KG1 (cell line): Measurements from ENCODE around the gene POMGNT2.

Experiments
- DNase-seq: peaks from one replicate; lab custom pipeline; 2025; lab: John Stamatoyannopoulos, UW

POMGNT2 gene

DNA sequence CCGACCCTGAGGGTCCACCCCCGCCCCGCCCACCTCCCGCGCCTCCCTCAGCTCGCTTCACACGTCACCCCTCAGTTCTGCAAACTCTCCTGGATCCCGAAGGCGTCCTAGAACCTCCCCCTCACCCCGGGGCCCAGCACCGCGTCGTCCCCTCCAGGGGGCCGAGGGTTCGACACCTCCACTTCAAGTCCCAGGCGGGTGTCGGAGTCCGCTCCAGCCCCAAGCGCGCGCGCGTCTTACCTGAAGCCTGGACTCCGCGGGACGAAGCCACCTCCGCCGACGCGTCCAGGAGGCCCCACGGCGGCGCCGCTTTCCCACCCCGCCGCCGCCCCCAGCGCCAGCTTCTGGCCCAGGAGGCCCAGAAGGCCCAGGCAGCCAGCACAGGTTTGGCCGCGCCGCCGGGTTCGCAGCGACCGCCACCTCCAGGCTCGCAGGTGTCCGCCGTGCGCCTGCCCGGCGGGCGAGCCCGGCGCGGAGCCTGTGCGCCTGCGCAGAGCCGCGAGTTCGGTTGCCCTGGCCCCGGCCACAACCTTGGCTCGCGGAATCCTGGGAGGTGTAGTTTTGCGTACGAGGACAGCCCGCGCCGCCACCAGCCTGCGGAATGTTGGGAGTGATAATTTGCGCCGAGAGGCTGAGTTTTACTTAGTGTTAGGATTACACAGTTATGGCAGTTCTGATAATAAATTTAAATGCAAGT, at the start of gene POMGNT2:
Gene POMGNT2, minus strand, starts transcription at position 484 of the 697 bp plus-strand sequence. CDS start 24,648 bp downstream, outside the sequence.
- peak; percentile 82 for DNase-seq

DNA sequence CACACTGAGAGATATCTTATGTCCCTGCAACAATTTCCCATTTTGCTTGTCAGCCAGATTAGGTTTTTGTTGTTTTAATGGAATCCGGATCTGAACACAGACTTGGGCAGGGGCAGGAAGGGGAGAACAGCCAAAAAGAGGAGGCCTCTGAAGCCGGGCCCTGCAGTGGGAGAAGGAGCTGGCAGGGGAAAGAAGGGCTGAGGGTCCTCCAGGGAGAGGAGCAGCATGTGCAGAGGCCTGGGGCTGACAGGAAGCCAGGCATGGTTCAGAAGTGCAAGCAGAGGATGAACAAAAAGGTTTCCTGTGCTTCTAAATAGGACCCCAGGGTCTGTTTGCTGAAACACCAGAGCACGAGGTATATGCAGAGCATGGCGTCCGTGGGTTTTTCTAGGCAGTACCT, 49.1 kb upstream of the POMGNT2 start:
- no peak for DNase-seq

DNA sequence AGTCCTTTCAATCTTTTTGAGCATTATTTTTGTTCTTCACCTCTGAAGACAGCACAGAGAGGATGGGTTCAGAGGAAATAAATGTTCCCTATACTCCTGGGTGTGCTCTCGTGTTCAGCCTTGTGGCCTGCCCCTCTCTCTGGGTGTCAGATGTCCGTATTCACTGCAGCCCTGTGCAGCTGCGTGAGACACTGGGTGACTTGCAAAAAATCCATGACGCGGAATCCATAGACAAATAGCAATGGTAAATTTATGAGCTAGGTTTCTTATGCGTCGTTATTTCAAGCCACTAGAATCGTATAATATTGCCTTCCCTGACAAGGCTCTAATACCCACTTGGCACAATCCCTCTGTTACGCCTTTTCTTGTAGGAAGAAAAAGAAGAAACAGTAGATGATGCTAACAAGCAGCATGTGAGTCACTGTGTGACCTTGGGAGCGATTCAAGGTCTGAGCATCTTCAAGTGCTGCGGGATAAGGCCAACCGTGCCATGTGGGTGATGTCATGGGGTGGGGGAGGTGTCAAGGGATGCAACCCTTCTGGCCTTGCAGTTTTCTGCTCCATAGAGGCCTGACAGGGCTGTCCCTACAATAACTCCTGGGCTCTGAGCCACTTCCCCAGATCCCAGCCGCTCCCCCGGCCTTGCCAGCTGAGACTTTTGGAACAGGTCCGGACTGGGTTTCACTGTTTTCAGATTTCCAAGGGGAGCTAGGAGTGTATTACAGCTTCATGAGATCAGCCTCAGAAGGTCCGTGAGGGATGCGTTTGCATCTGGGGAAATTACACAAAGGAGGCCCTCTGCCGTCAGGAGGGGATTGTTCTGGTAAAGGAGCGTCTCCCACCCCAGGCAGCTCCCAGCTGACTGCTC, 47.6 kb upstream of the POMGNT2 start:
- no peak for DNase-seq

DNA sequence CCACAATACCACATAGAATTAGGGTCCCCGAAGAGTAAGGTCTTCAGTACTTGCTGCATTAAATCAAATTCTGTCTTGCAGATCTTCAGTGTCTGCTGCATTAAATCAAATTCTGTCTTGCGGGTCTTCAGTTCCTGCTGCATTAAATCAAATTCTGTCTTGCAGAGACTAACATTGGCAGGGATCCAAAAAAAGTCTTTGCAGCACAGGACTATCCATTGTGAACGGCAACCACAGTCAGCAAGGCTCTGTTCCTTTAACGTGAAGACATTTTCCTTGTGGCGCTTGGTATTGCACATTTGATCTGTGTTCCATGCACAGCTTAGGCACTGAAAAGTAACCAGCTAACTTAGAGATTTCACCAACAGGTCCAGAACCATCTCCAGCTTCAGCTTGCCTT, 46.8 kb upstream of the POMGNT2 start:
- DNase-seq = peak; percentile 24

DNA sequence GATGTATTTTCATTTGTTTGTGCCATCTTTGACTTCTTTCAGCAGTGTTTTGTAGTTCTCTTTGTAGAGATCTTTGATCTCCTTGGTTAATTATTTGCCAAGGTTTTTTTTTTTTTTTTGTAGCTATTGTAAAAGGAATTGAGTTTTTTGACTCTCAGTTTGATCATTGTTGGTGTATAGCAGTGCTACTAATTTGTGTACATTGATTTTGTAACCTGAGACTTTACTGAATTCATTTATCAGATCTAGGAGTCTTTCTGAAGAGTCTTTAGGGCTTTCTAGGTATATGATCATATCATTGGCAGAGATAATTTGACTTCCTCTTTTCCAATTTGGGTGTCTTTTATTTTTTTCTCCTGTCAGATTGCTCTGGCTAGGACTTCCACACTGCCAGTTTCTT, 42.2 kb upstream of the POMGNT2 start:
- DNase-seq = no peak

DNA sequence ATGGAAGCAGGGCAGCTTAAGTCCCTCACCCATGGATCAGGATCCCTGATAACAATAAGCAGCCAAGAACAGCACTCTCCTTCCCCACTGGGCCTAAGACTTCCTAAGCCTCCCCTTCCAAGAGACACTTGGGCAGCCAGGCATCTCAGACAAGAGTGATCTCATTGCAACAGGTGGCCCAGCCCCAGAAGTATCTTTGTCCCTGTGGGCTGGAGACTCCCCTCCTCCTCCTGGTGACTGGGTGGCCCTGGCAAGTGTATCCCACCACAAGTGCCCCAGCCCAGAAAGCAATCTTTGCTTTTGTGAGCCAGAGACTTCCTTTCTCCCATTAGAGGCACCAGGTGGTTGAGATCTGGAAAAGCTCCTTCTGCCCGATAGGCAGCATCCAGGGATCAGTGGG, 40.7 kb upstream of the POMGNT2 start:
- no peak for DNase-seq

DNA sequence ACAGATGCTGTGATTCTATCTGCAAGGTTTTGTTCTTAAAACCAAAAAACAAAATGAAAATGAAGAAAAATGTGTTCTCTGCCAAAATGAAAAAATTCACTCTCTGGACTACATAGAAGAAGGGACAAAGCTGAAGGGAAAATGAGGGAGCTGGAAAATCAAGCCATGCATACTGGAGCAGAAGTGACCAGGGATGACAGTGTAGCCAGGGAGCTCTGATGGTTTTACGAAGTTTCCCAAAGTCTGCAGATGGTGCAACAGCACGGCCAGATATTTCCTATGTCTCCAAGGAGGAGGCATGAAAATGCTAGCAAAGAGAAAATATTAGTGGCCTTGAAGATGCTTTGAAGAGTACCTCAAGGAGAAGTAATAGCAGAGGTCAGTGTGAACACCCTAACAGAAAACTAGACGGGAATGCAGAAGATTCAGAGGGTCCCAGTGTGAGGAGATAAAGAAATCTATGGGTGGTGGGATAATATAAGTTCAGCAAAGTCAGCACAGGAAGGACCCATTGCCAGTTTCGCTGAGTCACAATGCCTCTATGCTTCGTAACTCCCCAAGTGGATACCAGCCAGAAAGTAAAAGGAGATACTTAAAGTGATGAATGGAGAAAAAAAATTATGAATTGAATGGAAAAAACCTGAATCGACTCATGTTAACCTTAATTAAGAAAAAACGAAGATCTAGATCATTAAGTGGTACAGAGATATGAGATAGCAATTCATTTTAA, 39.0 kb upstream of the POMGNT2 start:
- no peak for DNase-seq

DNA sequence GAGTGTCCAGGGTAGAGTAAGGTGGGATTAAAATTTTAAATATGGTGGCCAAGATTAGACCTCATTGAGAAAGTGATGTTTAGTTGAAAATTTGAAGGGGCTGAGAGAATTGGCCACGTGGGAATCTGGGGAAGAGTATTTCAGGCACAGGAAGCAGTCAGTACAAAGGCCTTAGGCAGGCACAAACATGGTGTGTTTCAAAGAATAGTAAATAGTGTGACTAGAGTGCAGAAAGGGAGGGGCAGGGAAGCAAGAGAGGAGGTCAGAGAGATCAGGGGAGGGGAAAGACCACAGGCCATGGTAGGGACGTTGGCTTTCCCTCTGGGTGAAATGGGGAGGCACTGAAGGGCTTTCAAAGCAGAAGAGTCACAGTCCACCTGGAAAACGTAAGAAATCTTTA, 36.6 kb upstream of the POMGNT2 start:
- no peak for DNase-seq

DNA sequence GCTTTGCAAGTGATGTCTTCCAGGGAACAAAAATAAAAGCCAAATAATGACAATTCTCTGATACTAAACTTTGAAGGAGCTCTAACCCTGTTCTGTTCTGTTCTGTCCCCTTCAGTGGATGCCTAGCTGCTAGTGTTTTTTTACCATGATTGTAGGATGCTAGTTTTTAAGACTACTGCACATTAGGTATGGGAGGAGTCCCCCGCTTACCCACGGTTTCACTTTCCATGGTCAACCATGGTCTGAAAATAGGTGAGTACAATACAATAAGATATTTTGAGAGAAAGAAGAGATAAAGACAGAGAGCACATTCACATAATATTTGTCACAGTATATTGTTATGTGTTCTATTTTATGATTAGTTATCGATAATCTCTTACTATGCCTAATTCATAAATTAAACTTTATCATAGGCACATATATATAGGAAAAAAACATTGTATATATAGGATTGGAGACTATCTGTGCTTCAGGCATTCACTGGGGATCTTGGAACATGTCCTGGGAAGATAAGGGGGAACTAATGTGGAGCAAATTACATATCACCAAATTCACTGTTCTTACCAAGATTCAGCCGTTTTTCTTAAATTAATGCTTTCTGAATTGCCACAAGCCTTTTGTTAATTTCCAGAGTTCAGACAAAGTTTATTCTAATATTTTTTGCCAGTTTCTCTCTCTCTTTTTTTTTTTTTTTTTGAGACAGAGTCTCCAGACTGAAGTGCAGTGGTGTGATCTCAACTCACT, 32.8 kb upstream of the POMGNT2 start:
- DNase-seq = no peak

DNA sequence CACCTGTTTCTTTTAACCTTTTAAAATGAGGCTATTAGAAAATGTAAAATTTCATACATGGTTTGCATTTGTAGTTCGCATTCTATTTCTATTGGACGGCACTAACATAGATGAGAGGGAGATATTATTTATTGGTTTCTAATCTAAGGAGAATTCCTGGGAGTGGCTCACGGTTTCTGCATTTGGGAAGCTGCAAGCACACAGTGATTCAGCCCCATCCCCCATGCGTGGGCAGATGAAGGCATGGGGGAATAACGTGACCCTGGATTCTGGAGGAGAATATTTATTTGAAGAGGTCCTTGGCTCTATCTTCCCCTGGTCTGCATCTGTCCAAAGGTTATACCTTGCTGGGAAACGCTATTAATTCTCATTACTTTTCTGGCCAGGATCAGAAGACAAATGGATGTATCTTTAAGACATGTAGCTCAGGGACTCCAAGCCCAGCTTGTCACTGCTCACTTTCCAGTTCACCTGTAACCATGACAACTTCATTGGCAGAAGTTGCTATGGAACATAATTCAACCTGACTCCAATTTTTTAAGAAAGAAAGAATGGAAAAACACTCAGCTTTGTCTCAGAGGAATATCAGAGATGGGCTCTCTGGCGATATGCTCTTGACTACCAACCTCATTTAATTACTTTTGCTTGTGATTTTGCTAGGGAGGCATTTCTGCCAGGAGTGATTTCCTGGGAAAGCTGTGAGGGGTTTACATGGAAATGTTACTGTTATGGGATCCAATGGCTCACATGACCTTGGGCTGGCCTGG, 27.2 kb upstream of the POMGNT2 start:
- DNase-seq = no peak

DNA sequence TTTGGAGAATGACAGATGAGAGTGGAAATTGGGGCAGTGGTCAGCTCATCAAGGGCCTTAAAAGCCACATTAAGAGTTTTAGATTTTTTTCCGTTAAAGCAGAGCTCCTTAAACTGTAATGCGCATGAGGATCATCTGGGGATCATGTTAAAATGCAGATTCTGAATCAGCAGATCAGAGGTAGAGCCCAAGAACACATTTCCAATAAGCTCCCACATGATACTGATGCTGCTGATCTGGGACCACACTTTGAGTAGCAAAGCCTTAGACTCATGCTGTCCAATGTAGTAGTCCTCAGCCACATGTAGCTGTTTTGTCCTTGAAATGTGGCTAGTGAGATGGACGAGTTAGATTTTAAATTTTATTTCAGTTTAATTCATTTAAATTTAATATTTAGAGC, 26.3 kb upstream of the POMGNT2 start:
- no peak for DNase-seq

DNA sequence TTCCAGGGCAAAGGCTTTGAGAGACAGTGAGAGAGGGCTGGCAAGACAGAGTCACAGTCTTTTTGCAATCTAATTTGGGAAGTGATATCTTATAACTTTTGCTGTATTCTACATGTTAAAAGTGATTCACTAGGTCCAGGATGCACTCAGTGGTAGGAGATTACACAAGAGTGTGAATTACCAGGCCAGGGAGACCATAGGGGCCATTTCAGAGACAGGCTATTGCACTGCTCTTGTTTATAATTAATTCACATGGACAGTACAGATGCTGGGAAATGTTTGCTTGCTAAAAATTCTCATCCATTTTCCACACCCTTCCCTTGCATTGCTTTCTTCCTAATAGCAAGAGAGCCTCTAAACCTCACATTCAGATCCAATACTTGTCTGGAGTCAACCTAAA, 22.6 kb upstream of the POMGNT2 start:
- no peak for DNase-seq

DNA sequence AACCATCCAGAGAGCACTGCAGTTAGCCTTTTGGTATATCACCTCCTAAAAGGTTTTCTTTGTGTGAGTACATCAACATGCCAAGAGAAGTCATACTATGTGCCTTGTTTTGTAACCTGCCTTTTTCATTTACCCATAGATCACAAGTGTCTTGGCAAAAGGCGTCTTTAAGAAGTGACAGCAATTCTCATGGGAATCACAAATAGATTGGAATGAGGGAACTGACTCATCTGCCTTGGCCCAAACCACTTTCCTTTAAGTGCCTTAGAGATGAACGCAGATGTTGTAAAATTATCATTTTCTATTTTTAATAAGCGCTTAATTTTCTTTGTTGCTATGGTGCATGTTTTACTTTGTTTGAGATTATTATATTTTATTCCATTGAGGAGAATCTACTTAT, 20.7 kb upstream of the POMGNT2 start:
- no peak for DNase-seq

DNA sequence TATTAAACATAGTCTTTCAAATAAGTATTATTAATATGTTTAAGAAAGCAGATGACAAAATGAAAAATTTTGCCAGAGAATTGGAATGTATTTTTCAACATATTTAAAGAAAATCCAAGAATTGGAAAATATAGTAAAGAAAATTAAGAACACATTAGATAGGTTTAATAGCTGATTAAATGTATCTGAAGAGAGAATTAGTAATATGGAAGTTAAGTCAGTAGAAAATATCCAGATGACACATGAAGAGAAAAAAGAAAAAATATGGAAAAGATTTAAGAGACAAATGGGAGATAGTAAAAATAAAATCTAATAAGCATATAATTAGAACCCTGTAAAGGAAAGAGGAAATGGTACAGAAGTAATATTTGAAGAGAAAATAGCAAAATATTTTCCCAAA, 18.0 kb upstream of the POMGNT2 start:
- DNase-seq = no peak

DNA sequence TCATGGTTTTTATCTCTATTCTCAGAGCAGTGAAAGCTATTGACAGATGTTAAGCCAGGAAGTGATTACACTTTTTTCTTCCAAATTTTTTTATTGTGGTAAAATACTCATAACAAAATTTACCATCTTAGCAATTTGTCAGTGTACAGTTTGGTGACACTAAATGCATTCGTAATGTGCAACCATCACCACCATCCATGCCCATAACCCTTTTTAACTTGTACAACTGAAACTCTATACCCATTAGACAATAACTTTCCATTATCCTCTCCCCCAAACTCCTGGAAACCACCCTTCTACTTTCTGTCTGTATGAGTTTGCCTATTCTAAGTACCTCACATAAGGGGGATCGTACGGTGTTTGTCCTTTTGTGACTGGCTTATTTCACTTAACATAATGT, 15.1 kb upstream of the POMGNT2 start:
- no peak for DNase-seq

DNA sequence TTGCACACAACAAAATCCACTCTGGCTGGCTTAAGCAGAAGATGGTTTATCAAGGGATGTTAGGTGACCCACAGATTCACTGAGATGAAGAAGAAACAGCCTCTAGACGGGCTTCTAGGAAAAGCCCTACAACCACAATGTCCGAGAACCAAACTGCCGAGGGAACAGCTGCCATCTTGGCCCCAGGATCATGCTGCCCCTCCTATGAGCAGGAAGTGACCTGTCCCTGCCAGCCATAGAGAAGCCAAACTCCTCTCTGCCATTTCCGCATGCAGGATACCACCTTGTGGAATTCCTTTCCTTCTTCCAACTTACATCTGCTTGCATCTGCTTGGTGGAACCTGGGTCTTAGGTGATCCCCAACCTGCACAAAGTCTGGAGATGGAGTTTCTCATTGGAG, 11.4 kb upstream of the POMGNT2 start:
- no peak for DNase-seq

DNA sequence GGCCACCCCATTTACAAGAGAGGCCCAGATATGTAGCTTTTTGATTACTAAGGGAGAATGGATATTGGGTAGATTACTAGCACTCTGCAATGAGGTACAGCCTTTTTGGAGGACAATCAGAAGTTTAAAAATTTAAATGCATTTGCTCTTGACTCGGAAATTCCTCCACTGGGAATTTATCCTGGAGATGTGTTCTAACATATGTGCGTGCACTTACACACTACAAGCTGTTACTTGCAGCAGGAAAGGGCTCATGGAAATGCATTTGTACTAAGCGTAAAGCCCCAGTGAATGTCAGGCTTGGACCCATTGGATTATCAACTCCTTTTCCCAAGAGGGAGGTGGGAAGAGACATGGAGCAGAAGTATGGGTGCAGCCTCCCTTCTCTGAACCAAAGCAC, 7.8 kb upstream of the POMGNT2 start:
- no peak for DNase-seq

DNA sequence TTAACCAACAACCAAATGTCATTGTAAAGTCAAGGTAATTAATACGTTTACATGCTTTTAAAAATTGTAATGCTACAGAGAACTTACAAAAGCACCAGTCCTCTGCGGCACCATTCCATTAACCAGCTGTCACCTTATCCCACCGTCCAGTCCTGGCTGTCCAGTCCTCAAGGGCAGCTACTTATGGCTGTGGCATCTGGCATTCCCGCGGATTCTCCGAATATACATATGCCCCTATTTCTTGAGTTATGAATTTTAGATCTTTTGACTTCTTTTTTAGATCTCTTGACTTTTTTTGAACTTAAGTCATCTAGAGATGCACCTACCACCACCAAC, 382 bp upstream of the POMGNT2 start:
- DNase-seq = no peak

DNA sequence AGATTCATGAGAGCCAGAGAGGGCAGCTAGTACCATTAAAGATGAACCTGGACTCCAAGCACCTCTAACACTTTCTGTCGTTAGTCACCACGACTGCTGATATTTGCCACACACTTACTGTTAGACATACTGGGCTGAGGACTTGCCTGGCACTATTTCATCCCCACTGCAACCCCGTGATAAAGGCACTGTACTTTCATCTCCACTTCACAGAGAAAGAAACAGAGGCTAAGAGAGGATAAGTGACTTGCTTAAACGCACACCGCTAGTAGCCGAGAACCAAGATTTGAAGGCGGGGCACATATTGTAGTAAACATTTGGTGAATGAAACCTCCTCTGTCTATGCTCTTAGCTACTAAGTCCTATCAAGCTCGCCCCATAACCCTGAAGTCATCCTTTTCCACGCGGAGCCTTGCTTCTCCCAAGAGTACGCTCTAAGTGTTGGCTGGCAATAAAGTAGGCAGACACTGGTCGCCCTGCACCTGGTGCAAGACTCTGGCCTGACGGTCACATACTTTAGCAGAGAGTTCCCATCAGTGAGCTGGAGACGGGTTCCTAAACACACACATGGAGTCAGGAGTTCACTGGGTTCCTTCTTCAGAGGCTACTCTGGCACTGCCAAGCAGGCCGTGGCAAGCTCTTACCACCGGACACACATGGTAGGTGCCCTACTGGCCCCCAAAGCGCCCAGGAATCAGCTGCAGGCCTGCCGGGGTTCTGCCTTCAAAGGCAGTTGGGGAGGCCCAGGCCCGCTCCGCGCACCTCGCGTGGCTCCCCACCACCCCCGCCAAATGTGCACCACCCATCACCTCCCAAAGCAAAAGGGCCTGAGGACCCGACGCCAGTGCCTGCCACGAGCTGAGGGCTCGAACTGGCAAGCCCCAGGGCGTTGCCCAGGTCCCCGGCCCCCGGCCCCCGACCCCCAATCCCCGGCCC, 951 bp downstream of the POMGNT2 start:
- no peak for DNase-seq

DNA sequence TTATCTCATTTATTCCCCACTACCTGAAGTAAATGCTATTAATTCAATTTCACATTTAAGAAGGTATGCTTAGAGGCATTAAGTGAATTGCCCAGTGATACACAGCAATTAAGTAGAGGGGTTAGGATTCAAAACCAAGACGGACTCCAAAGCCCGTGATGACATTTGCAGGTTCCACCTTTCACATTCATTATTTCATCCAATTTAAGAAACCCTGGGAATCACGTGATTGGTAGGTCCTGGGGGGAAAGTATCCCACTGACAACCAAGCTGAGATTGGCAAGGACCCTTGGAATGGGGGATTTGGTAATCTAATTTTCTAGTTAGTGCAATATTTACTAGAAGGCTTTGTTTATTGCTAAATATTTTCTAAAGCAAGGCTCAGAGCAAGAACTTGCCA, 1.8 kb downstream of the POMGNT2 start:
- no peak for DNase-seq
